ENCODE data around the gene PHF23.

PHF23 gene

DNA sequence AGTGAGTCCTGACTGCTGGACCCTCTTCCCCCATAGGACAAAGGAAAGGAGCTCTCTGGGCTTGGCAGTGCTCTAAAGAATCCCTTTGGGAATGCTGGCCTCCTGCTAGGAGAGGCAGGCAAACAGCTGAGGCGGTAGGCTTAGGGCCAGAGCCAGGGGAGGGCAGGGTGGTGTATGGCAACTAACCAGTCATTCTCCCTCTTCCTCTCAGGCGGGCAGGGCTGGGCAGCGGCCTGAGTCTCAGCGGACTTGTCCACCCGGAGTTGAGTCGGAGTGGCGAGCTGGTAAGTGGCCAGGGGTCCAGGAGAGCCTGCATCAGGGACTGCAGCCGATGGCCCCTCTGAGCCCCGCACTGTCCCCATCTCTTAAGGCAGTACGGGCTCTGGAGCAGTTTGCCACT, 15.1 kb downstream of the PHF23 start:
- H3K4me3 ChIP-seq (ENCODE audit: control insufficient read depth, low read depth, low read length): no peak overlapping the region
- TF ChIP-seq, protein P1, sequence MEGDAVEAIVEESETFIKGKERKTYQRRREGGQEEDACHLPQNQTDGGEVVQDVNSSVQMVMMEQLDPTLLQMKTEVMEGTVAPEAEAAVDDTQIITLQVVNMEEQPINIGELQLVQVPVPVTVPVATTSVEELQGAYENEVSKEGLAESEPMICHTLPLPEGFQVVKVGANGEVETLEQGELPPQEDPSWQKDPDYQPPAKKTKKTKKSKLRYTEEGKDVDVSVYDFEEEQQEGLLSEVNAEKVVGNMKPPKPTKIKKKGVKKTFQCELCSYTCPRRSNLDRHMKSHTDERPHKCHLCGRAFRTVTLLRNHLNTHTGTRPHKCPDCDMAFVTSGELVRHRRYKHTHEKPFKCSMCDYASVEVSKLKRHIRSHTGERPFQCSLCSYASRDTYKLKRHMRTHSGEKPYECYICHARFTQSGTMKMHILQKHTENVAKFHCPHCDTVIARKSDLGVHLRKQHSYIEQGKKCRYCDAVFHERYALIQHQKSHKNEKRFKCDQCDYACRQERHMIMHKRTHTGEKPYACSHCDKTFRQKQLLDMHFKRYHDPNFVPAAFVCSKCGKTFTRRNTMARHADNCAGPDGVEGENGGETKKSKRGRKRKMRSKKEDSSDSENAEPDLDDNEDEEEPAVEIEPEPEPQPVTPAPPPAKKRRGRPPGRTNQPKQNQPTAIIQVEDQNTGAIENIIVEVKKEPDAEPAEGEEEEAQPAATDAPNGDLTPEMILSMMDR (IDR thresholded peaks at IDR 0.05; ENCODE audit: control insufficient read depth, insufficient read depth, low read depth, low read length, missing control alignments): no peak
- no peak for DNase-seq (ENCODE audit: low read depth)

DNA sequence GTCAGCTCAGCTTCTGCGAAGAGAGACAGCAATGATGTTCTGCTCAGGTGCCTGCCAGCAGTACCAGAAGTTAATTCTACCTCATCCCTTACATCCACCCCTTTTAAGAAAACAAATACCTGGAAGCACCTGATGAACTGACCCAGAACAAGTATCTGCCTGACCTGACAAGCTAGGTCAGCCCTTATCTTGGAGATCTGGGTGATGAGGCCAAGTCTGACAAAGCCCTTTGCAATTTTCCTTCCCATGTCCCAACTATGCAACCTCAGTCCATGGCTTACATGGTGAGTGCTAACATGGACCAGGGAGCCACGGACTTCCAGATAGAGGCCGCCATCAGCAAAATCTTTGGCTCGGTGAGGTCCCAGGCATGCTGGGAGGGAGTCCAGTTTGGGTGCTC, 15.9 kb downstream of the PHF23 start:
- H3K4me3 ChIP-seq (ENCODE audit: control insufficient read depth, low read depth, low read length): no peak overlapping the region
- DNase-seq (ENCODE audit: low read depth): no peak
- TF ChIP-seq, protein P1 (IDR thresholded peaks at IDR 0.05; ENCODE audit: control insufficient read depth, insufficient read depth, low read depth, low read length, missing control alignments): no peak

DNA sequence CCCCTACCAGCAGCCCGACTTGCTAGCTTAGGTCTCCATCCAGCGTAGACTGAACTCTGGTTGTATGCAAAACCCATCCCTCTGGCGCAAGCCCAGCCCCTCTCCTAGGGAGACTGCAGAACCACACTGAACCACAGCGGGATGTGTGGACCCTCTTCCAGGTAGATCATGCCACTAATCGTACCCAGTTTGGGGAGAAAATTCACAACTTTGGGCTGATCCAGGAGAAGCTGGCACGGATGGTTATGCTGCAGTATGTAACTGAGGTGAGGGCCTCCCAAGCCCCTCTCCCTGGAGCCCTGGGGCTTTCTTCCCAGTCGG, 16.3 kb downstream of the PHF23 start:
- no peak overlapping the region for H3K4me3 ChIP-seq (ENCODE audit: control insufficient read depth, low read depth, low read length)
- no peak for DNase-seq (ENCODE audit: low read depth)
- TF ChIP-seq, protein P1 (IDR thresholded peaks at IDR 0.05; ENCODE audit: control insufficient read depth, insufficient read depth, low read depth, low read length, missing control alignments): no peak

DNA sequence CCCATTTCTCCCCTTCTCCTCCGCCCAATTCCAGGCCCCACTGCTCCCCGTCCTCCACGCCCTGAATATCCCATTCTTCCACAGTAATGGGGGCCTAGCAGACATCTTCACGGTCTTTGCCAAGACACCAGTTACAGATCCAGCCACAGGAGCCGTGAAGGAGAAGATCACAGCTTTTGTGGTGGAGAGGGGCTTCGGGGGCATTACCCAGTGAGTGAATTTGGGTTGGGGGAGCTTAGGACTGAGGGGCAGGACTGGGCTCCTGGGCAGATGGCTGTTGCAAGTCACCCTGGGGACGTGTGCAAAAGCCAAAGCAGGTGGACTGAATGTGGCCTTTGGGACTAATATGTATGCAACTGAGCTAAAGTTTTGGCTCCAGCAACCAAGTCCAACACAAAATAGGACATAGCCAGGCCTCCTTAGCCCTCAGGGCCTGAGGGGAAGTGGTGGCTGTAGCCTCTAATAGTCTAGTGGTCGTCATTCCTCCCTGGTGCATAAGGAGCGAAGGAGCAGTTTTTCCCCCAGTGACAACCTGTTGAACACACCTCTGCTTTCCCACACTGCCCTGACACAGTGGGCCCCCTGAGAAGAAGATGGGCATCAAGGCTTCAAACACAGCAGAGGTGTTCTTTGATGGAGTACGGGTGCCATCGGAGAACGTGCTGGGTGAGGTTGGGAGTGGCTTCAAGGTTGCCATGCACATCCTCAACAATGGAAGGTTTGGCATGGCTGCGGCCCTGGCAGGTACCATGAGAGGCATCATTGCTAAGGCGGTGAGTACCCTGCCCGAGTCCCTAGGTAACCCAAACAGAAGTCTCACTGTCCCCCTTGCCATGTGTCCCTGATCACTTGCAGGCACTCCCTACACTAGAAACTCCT, 16.9 kb downstream of the PHF23 start:
- H3K4me3 ChIP-seq (ENCODE audit: control insufficient read depth, low read depth, low read length): no peak overlapping the region
- TF ChIP-seq, protein P1 (IDR thresholded peaks at IDR 0.05; ENCODE audit: control insufficient read depth, insufficient read depth, low read depth, low read length, missing control alignments): no peak
- no peak for DNase-seq (ENCODE audit: low read depth)

DNA sequence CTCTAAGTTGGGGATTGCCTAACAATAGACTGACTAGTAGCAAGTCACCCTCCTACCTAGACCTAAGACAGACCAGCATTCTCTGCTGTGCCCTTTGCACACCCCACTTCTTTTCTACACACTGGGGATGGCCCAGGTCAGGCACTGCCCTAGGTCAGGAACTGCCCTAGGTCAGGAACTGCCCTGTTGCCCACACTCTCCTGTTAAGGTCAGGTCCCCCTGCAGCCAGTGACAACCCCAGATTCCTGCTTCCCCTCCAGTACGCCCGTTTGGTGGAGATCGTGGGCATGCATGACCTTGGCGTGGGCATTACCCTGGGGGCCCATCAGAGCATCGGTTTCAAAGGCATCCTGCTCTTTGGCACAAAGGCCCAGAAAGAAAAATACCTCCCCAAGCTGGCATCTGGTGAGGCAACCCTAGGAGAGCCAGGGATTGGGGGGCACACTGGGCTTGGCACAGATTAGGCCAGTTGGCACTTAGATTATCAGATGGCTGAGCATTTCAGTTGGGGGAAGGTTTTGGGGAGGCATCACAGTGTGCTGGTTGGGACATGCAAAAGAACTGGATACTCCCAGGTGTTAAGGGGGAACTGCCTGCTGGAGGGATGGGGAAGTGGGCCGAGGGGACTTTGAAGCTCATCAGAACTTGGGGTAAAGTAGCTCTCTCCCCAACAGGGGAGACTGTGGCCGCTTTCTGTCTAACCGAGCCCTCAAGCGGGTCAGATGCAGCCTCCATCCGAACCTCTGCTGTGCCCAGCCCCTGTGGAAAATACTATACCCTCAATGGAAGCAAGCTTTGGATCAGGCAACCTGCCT, 17.8 kb downstream of the PHF23 start:
- H3K4me3 ChIP-seq (ENCODE audit: control insufficient read depth, low read depth, low read length): no peak overlapping the region
- TF ChIP-seq, protein P1 (IDR thresholded peaks at IDR 0.05; ENCODE audit: control insufficient read depth, insufficient read depth, low read depth, low read length, missing control alignments): no peak
- no peak for DNase-seq (ENCODE audit: low read depth)

DNA sequence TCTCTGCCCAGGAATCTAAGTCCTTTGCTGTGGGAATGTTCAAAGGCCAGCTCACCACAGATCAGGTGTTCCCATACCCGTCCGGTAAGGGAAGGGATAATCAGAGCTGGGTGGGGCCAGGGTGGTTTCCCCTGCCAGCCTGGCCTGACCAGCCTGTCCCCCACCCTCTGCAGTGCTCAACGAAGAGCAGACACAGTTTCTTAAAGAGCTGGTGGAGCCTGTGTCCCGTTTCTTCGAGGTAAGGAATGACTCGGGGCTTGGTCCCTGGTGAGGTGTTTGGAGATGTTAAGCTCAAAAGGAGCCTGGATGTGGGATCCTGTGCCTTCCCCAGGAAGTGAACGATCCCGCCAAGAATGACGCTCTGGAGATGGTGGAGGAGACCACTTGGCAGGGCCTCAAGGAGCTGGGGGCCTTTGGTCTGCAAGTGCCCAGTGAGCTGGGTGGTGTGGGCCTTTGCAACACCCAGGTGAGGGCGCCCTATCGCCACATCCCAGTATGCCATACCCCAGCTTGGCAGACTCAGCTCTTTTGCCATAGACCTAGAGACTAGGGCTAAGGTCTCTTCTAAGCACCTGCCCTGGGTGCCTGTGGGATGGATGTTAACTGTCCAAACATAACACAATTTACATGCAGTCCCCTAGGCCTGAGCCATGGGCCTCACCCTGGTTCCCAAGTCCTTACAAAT, 18.5 kb downstream of the PHF23 start:
- no peak for DNase-seq (ENCODE audit: low read depth)
- TF ChIP-seq, protein P1 (IDR thresholded peaks at IDR 0.05; ENCODE audit: control insufficient read depth, insufficient read depth, low read depth, low read length, missing control alignments): peak; percentile 61

More for the DNA sequence above, 18.5 kb downstream of the PHF23 start:
- peak overlapping the region; percentile 77 for H3K4me3 ChIP-seq (ENCODE audit: control insufficient read depth, low read depth, low read length)

All from AG09309 (cell line).